ENCODE results near the gene BOK.

BOK gene

DNA sequence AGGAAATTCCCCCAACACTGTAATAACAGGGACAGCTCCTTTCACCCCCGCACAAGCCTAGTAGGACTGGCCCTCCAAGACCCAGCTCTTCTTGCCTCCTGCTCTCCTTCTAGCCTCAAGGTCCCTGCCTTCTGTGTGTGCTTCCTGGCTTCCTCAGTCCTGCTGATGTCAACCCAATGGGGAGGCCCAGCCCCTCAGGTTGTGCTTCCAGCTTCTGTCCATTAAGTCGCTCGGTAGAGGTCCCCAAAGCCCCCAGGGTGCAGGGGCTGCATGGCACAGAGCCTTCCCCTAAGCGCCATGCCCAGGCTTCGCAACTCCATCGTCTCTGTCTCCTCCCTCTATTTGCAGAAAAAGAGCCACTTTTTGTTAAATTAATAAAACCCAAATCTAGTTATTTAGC is 39.0 kb downstream of the BOK start:
- Histone ChIP-seq H2BK5ac (ENCODE audit: low read length) (no peak overlapping the region), H3K36me3 (replicated peaks in 1 of 2; ENCODE audit: control insufficient read depth in 2 of 2, insufficient read depth in 2 of 2, low read length in 2 of 2) (peaks cover 12 to 79% of the 10 kb centered on the region in 2 donors), H2AFZ (ENCODE audit: low read length) (no peak overlapping the region), H3K18ac (ENCODE audit: low read length) (no peak overlapping the region), H2BK120ac (ENCODE audit: low read depth, low read length) (no peak overlapping the region), H4K8ac (ENCODE audit: low read depth, low read length) (no peak overlapping the region), H3K27me3 (ENCODE audit: control insufficient read depth in 3 of 3, insufficient read depth in 3 of 3, low read depth in 1 of 3, low read length in 3 of 3) (no peaks in the 10 kb centered on the region), H2BK12ac (ENCODE audit: low read length) (no peak overlapping the region), H3K9ac (ENCODE audit: low read depth, low read length, poor library complexity) (no peak overlapping the region), H3K79me1 (ENCODE audit: low read depth, low read length) (peaks cover 4% of the 10 kb centered on the region), H2BK15ac (ENCODE audit: low read length) (no peak overlapping the region), H4K91ac (ENCODE audit: low read depth, low read length, poor library complexity) (no peak overlapping the region), H3K23ac (ENCODE audit: low read depth, low read length, poor library complexity) (no peak overlapping the region), H3K9me3 (replicated peaks in 1 of 2; ENCODE audit: control insufficient read depth in 2 of 2, insufficient read depth in 1 of 2, low read depth in 1 of 2, low read length in 2 of 2) (no peaks in the 10 kb centered on the region), H3K27ac (replicated peaks; ENCODE audit: low read length) (no peak overlapping the region), H3K4me3 (ENCODE audit: low read length in 2 of 2) (no peak overlapping the region), H3K14ac (ENCODE audit: low read length) (no peak overlapping the region), H3K4ac (ENCODE audit: low read length) (no peak overlapping the region), H2AK5ac (ENCODE audit: low read depth, low read length) (no peak overlapping the region), H3K4me1 (ENCODE audit: control insufficient read depth in 2 of 2, insufficient read depth in 1 of 2, low read depth in 1 of 2, low read length in 2 of 2) (no peaks in the 10 kb centered on the region), H3K4me2 (ENCODE audit: insufficient read depth, low read length, poor library complexity, severe bottlenecking) (no peak overlapping the region)
- DNase-seq (ENCODE audit: low spot score) = no peak
- no CpG with 5 or more reads among the region's 6 CpGs for WGBS, 2 donors (ENCODE audit: extremely low coverage in 2 of 2, insufficient read length in 2 of 2, insufficient replicate concordance in 1 of 2)

DNA sequence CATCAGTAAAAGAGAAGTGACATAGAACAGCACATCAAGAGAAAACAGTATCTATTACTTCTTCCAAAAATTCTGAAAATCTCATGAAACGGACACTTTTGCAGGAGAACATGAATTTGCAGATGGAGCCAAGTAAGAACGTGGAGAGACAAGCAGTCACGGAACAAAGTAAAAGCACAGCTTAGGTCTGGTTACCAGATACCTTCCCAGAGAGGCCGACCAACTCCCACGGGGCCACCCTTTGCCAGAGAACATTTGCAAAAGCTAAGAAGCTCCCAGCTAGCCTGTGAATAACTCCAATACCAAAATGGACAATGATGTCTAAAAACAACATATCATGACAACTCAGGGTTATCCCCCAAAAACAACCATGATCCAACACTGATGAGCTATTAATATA is 39.5 kb downstream of the BOK start:
- no peaks in the 10 kb centered on the region for H3K27me3 ChIP-seq (ENCODE audit: control insufficient read depth in 3 of 3, insufficient read depth in 3 of 3, low read depth in 1 of 3, low read length in 3 of 3)
- no peak overlapping the region for H2AK5ac ChIP-seq (ENCODE audit: low read depth, low read length)
- H3K9ac ChIP-seq (ENCODE audit: low read depth, low read length, poor library complexity) = no peak overlapping the region
- no peak overlapping the region for H2BK5ac ChIP-seq (ENCODE audit: low read length)
- no peak overlapping the region for H3K4ac ChIP-seq (ENCODE audit: low read length)
- no peak overlapping the region for H3K23ac ChIP-seq (ENCODE audit: low read depth, low read length, poor library complexity)
- no peak overlapping the region for H3K14ac ChIP-seq (ENCODE audit: low read length)
- H2BK15ac ChIP-seq (ENCODE audit: low read length) = no peak overlapping the region
- no peak overlapping the region for H2BK120ac ChIP-seq (ENCODE audit: low read depth, low read length)
- no peak overlapping the region for H2BK12ac ChIP-seq (ENCODE audit: low read length)
- no peak overlapping the region for H3K18ac ChIP-seq (ENCODE audit: low read length)
- no peak overlapping the region for H3K4me2 ChIP-seq (ENCODE audit: insufficient read depth, low read length, poor library complexity, severe bottlenecking)
- DNase-seq (ENCODE audit: low spot score) = no peak
- H4K8ac ChIP-seq (ENCODE audit: low read depth, low read length) = no peak overlapping the region
- peaks cover 15 to 81% of the 10 kb centered on the region in 2 donors for H3K36me3 ChIP-seq (replicated peaks in 1 of 2; ENCODE audit: control insufficient read depth in 2 of 2, insufficient read depth in 2 of 2, low read length in 2 of 2)
- peaks cover 4% of the 10 kb centered on the region for H3K79me1 ChIP-seq (ENCODE audit: low read depth, low read length)
- no peaks in the 10 kb centered on the region for H3K9me3 ChIP-seq (replicated peaks in 1 of 2; ENCODE audit: control insufficient read depth in 2 of 2, insufficient read depth in 1 of 2, low read depth in 1 of 2, low read length in 2 of 2)
- H3K4me1 ChIP-seq (ENCODE audit: control insufficient read depth in 2 of 2, insufficient read depth in 1 of 2, low read depth in 1 of 2, low read length in 2 of 2) = no peaks in the 10 kb centered on the region
- no peak overlapping the region for H2AFZ ChIP-seq (ENCODE audit: low read length)
- H3K4me3 ChIP-seq (ENCODE audit: low read length in 2 of 2) = no peak overlapping the region
- H4K91ac ChIP-seq (ENCODE audit: low read depth, low read length, poor library complexity) = no peak overlapping the region
- H3K27ac ChIP-seq (replicated peaks; ENCODE audit: low read length) = no peak overlapping the region
- no CpG with 5 or more reads among the region's 5 CpGs for whole genome bisulfite sequencing, 2 donors (ENCODE audit: extremely low coverage in 2 of 2, insufficient read length in 2 of 2, insufficient replicate concordance in 1 of 2)

GRCh38 chr2:241598487-241598886 is 39.9 kb downstream of the BOK start:
- Histone ChIP-seq H4K91ac (ENCODE audit: low read depth, low read length, poor library complexity) (no peak overlapping the region), H2AK5ac (ENCODE audit: low read depth, low read length) (no peak overlapping the region), H3K9ac (ENCODE audit: low read depth, low read length, poor library complexity) (no peak overlapping the region), H4K8ac (ENCODE audit: low read depth, low read length) (no peak overlapping the region), H3K4me2 (ENCODE audit: insufficient read depth, low read length, poor library complexity, severe bottlenecking) (no peak overlapping the region), H3K4me1 (ENCODE audit: control insufficient read depth in 2 of 2, insufficient read depth in 1 of 2, low read depth in 1 of 2, low read length in 2 of 2) (no peaks in the 10 kb centered on the region), H3K27me3 (ENCODE audit: control insufficient read depth in 3 of 3, insufficient read depth in 3 of 3, low read depth in 1 of 3, low read length in 3 of 3) (no peaks in the 10 kb centered on the region), H2BK15ac (ENCODE audit: low read length) (no peak overlapping the region), H3K23ac (ENCODE audit: low read depth, low read length, poor library complexity) (no peak overlapping the region), H2BK12ac (ENCODE audit: low read length) (no peak overlapping the region), H2BK5ac (ENCODE audit: low read length) (no peak overlapping the region), H3K14ac (ENCODE audit: low read length) (no peak overlapping the region), H2AFZ (ENCODE audit: low read length) (no peak overlapping the region), H3K18ac (ENCODE audit: low read length) (no peak overlapping the region), H3K4me3 (ENCODE audit: low read length in 2 of 2) (no peak overlapping the region), H3K79me1 (ENCODE audit: low read depth, low read length) (peaks cover 4% of the 10 kb centered on the region), H3K4ac (ENCODE audit: low read length) (no peak overlapping the region), H3K27ac (replicated peaks; ENCODE audit: low read length) (no peak overlapping the region), H3K9me3 (replicated peaks in 1 of 2; ENCODE audit: control insufficient read depth in 2 of 2, insufficient read depth in 1 of 2, low read depth in 1 of 2, low read length in 2 of 2) (no peaks in the 10 kb centered on the region), H3K36me3 (replicated peaks in 1 of 2; ENCODE audit: control insufficient read depth in 2 of 2, insufficient read depth in 2 of 2, low read length in 2 of 2) (peaks cover 15 to 80% of the 10 kb centered on the region in 2 donors), H2BK120ac (ENCODE audit: low read depth, low read length) (no peak overlapping the region)
- WGBS, 2 donors (ENCODE audit: extremely low coverage in 2 of 2, insufficient read length in 2 of 2, insufficient replicate concordance in 1 of 2) = no CpG with 5 or more reads among the region's 1 CpG
- no peak for DNase-seq (ENCODE audit: low spot score)

GRCh38 chr2:241599615-241600014 is 41.1 kb downstream of the BOK start:
- Histone ChIP-seq H2BK12ac (ENCODE audit: low read length) (no peak overlapping the region), H3K4me1 (ENCODE audit: control insufficient read depth in 2 of 2, insufficient read depth in 1 of 2, low read depth in 1 of 2, low read length in 2 of 2) (no peaks in the 10 kb centered on the region), H3K14ac (ENCODE audit: low read length) (no peak overlapping the region), H3K4ac (ENCODE audit: low read length) (no peak overlapping the region), H2AK5ac (ENCODE audit: low read depth, low read length) (no peak overlapping the region), H3K79me1 (ENCODE audit: low read depth, low read length) (peaks cover 1% of the 10 kb centered on the region), H2BK15ac (ENCODE audit: low read length) (no peak overlapping the region), H4K8ac (ENCODE audit: low read depth, low read length) (no peak overlapping the region), H3K4me3 (ENCODE audit: low read length in 2 of 2) (no peak overlapping the region), H2AFZ (ENCODE audit: low read length) (no peak overlapping the region), H2BK120ac (ENCODE audit: low read depth, low read length) (no peak overlapping the region), H4K91ac (ENCODE audit: low read depth, low read length, poor library complexity) (no peak overlapping the region), H2BK5ac (ENCODE audit: low read length) (no peak overlapping the region), H3K9ac (ENCODE audit: low read depth, low read length, poor library complexity) (no peak overlapping the region), H3K18ac (ENCODE audit: low read length) (no peak overlapping the region), H3K36me3 (replicated peaks in 1 of 2; ENCODE audit: control insufficient read depth in 2 of 2, insufficient read depth in 2 of 2, low read length in 2 of 2) (peaks cover 12 to 74% of the 10 kb centered on the region in 2 donors), H3K9me3 (replicated peaks in 1 of 2; ENCODE audit: control insufficient read depth in 2 of 2, insufficient read depth in 1 of 2, low read depth in 1 of 2, low read length in 2 of 2) (no peaks in the 10 kb centered on the region), H3K27me3 (ENCODE audit: control insufficient read depth in 3 of 3, insufficient read depth in 3 of 3, low read depth in 1 of 3, low read length in 3 of 3) (no peaks in the 10 kb centered on the region), H3K27ac (replicated peaks; ENCODE audit: low read length) (no peak overlapping the region), H3K23ac (ENCODE audit: low read depth, low read length, poor library complexity) (no peak overlapping the region), H3K4me2 (ENCODE audit: insufficient read depth, low read length, poor library complexity, severe bottlenecking) (no peak overlapping the region)
- no peak for DNase-seq (ENCODE audit: low spot score)
- WGBS, 2 donors (ENCODE audit: extremely low coverage in 2 of 2, insufficient read length in 2 of 2, insufficient replicate concordance in 1 of 2) = no CpG with 5 or more reads among the region's 6 CpGs

Data from neuronal stem cell (in vitro differentiated cells).